H1 (cell line): Measurements from ENCODE around the gene TWNK. TPM values are rescaled to one million over a fixed set of nuclear protein-coding genes. Genes with fewer than 3 reads are reported as not detected.

ENCODE experiments used
- CTCF ChIA-PET: fragments of 300-600 bp; sonication (Branson Sonifier 250); formaldehyde crosslinking; loops from one replicate; lab custom pipeline; 2021; ENCODE audit not compliant: partially characterized antibody; lab: Charles Lee
- POLR2A ChIA-PET: fragments of 300-600 bp; sonication (Branson Sonifier 250); formaldehyde crosslinking; loops from one replicate; lab custom pipeline; 2021; ENCODE audit warnings: inconsistent platforms; ENCODE audit not compliant: partially characterized antibody; lab: Charles Lee
- DNase-seq, 2 experiments: peaks; one replicate each; pipeline versions ENCODE4 v3.0.0 to v3.0.0-alpha.2; 2010 to 2022; ENCODE audit warnings: low spot score in 2 of 2, low read depth in 1 of 2, mixed read lengths in 1 of 2
- FAIRE-seq: peaks from 2 replicates; lab custom pipeline; 2011; peaks lifted over from hg19 to GRCh38; lab: Jason Lieb, UNC
- H2AFZ ChIP-seq: 2 replicates; pipeline ENCODE4 v1.8.1; 2012; ENCODE audit warnings: low read length, inconsistent platforms
- H2AK5ac ChIP-seq: 2 replicates; pipeline ENCODE4 v1.6.1; 2013; ENCODE audit warnings: low read depth, low read length
- H2BK120ac ChIP-seq: replicated peaks from 2 replicates; pipeline ENCODE3; 2013; ENCODE audit warnings: low read depth, low read length, inconsistent platforms
- H2BK12ac ChIP-seq: 2 replicates; pipeline ENCODE4 v1.6.1; 2013; ENCODE audit warnings: low read depth, low read length
- H2BK15ac ChIP-seq: 2 replicates; pipeline ENCODE4 v1.6.1; 2013; ENCODE audit warnings: low read length
- H2BK20ac ChIP-seq: 2 replicates; pipeline ENCODE4 v1.6.1; 2013; ENCODE audit warnings: low read length
- H2BK5ac ChIP-seq: 2 replicates; pipeline ENCODE4 v1.6.1; 2013; ENCODE audit warnings: low read depth, low read length
- H3K14ac ChIP-seq: 2 replicates; pipeline ENCODE4 v1.6.1; 2013; ENCODE audit warnings: inconsistent platforms; ENCODE audit not compliant: insufficient read length
- H3K18ac ChIP-seq: 2 replicates; pipeline ENCODE4 v1.6.1; 2013; ENCODE audit warnings: low read length; ENCODE audit errors: extremely low read depth
- H3K23ac ChIP-seq: 2 replicates; pipeline ENCODE4 v1.6.1; 2013; ENCODE audit warnings: inconsistent platforms; ENCODE audit not compliant: insufficient read length
- H3K23me2 ChIP-seq: 2 replicates; pipeline ENCODE4 v1.6.1; 2013; ENCODE audit warnings: low read depth, low read length
- H3K27ac ChIP-seq: 2 replicates; pipeline ENCODE4 v1.6.1; 2011; ENCODE audit warnings: low read depth, low read length, inconsistent platforms
- H3K27me3 ChIP-seq, 4 experiments: replicated peaks in 1 of 4; 1 replicate in 1 of 4; 2 replicates in 3 of 4; pipeline versions ENCODE4 v1.6.1 to v1.8.1; 2011 to 2013; ENCODE audit warnings: low read length in 3 of 4, mild to moderate bottlenecking in 3 of 4, inconsistent platforms in 2 of 4, mixed read lengths in 2 of 4, moderate library complexity in 1 of 4; ENCODE audit not compliant: control insufficient read depth in 3 of 4, insufficient read depth in 3 of 4; ENCODE audit errors: extremely low read depth in 1 of 4
- H3K36me3 ChIP-seq, 4 experiments: 2 replicates each; pipeline versions ENCODE4 v1.6.1 to v1.8.1; 2011 to 2013; ENCODE audit warnings: mild to moderate bottlenecking in 4 of 4, low read length in 3 of 4, moderate library complexity in 2 of 4, control low read depth in 1 of 4, inconsistent platforms in 1 of 4; ENCODE audit not compliant: insufficient read depth in 4 of 4, control insufficient read depth in 2 of 4
- H3K4ac ChIP-seq: replicated peaks from 2 replicates; pipeline ENCODE3; 2013; ENCODE audit warnings: low read length, low read depth, mixed read lengths, inconsistent platforms; ENCODE audit not compliant: insufficient read length
- H3K4me1 ChIP-seq, 4 experiments: replicated peaks in 1 of 4; 1 replicate in 1 of 4; 2 replicates in 3 of 4; pipeline versions ENCODE4 v1.6.1 to v1.8.1; 2011 to 2013; ENCODE audit warnings: low read length in 3 of 4, inconsistent platforms in 2 of 4, mixed read lengths in 1 of 4; ENCODE audit not compliant: insufficient read depth in 4 of 4, control insufficient read depth in 3 of 4
- H3K4me2 ChIP-seq, 2 experiments: 2 replicates each; pipeline versions ENCODE4 v1.6.1 to v1.8.1; 2011 to 2013; ENCODE audit warnings: low read depth in 2 of 2, low read length in 2 of 2, control low read depth in 1 of 2, inconsistent platforms in 1 of 2, mild to moderate bottlenecking in 1 of 2; ENCODE audit not compliant: insufficient read depth in 1 of 2
- H3K4me3 ChIP-seq, 4 experiments: fragments of 200-600, 300-600 bp in 1 of 4; sonication (generic), shearing (Covaris generic), sonication (Bioruptor Twin) in 1 of 4; 2 replicates each; pipeline versions ENCODE4 v1.5.1 to v1.8.1; 2011 to 2016; ENCODE audit warnings: low read length in 4 of 4, low read depth in 3 of 4, control low read depth in 2 of 4, inconsistent platforms in 2 of 4, mild to moderate bottlenecking in 2 of 4, mixed read lengths in 1 of 4, moderate library complexity in 1 of 4; ENCODE audit not compliant: insufficient read depth in 2 of 4; ENCODE audit errors: extremely low read depth in 1 of 4
- H3K56ac ChIP-seq: replicated peaks from 2 replicates; pipeline ENCODE3; 2013; ENCODE audit warnings: low read depth, mild to moderate bottlenecking, mixed read lengths, low read length, inconsistent platforms; ENCODE audit not compliant: insufficient read length
- H3K79me1 ChIP-seq: 2 replicates; pipeline ENCODE4 v1.6.1; 2013; ENCODE audit warnings: low read depth, low read length, control low read depth
- H3K79me2 ChIP-seq, 2 experiments: 2 replicates each; pipeline versions ENCODE4 v1.6.1 to v1.8.1; 2012 to 2013; ENCODE audit warnings: low read length in 2 of 2, mild to moderate bottlenecking in 2 of 2, inconsistent platforms in 1 of 2; ENCODE audit not compliant: insufficient read depth in 2 of 2, control insufficient read depth in 1 of 2
- H3K9ac ChIP-seq, 4 experiments: replicated peaks in 1 of 4; 1 replicate in 1 of 4; 2 replicates in 3 of 4; pipeline versions ENCODE4 v1.6.1 to v1.8.1; 2011 to 2013; ENCODE audit warnings: low read depth in 3 of 4, low read length in 3 of 4, control low read depth in 2 of 4, mild to moderate bottlenecking in 2 of 4, moderate library complexity in 2 of 4, inconsistent platforms in 1 of 4; ENCODE audit errors: extremely low read depth in 1 of 4
- H3K9me3 ChIP-seq, 2 experiments: 2 replicates each; pipeline versions ENCODE4 v1.6.1 to v1.8.1; 2012 to 2013; ENCODE audit warnings: mild to moderate bottlenecking in 2 of 2, moderate library complexity in 2 of 2, control low read depth in 1 of 2, inconsistent platforms in 1 of 2, low read depth in 1 of 2, low read length in 1 of 2, mixed read lengths in 1 of 2; ENCODE audit not compliant: insufficient read depth in 2 of 2
- H4K20me1 ChIP-seq, 2 experiments: replicated peaks in 1 of 2; 2 replicates each; pipeline versions ENCODE3 to v1.8.1; 2011 to 2013; ENCODE audit warnings: inconsistent platforms in 2 of 2, low read length in 2 of 2, mild to moderate bottlenecking in 1 of 2; ENCODE audit not compliant: insufficient read depth in 2 of 2, control insufficient read depth in 1 of 2
- H4K5ac ChIP-seq: 2 replicates; pipeline ENCODE4 v1.6.1; 2013; ENCODE audit warnings: low read length, low read depth, mixed read lengths, inconsistent platforms; ENCODE audit not compliant: insufficient read length
- H4K8ac ChIP-seq: 2 replicates; pipeline ENCODE4 v1.8.0; 2013; ENCODE audit warnings: mild to moderate bottlenecking, moderate library complexity, low read length, inconsistent platforms; ENCODE audit not compliant: insufficient read depth; ENCODE audit errors: extremely low read depth
- H4K91ac ChIP-seq: replicated peaks from 2 replicates; pipeline ENCODE3; 2013; ENCODE audit warnings: low read length, mixed read lengths, inconsistent platforms; ENCODE audit not compliant: insufficient read length
- RAD21 ChIP-seq, 2 experiments: IDR thresholded peaks in 1 of 2; conservative IDR thresholded peaks in 1 of 2; 2 replicates each; pipeline ENCODE4 v1.6.1; 2011; ENCODE audit warnings: low read depth in 2 of 2, low read length in 2 of 2, improper control_type of control experiment in 1 of 2, inconsistent platforms in 1 of 2, mild to moderate bottlenecking in 1 of 2, moderate library complexity in 1 of 2
- SIX5 ChIP-seq: IDR thresholded peaks from 2 replicates; pipeline ENCODE4 v1.6.1; 2011; ENCODE audit warnings: mild to moderate bottlenecking, low read depth, low read length
- WGBS, 2 experiments: shearing (Covaris generic) in 1 of 2; methylation state at CpG; one replicate each; pipeline versions ENCODE4 v1.1.6 to v1.1.7; 2013 to 2015; ENCODE audit warnings: low lambda C conversion rate in 2 of 2, mixed read lengths in 2 of 2, inconsistent platforms in 1 of 2, low coverage in 1 of 2, missing lambda C conversion rate in 1 of 2; ENCODE audit not compliant: insufficient replicate concordance in 2 of 2, insufficient coverage in 1 of 2, insufficient read length in 1 of 2; ENCODE audit errors: extremely low coverage in 1 of 2, missing lambda C conversion rate in 1 of 2; 5-methylcytosine and 5-hydroxymethylcytosine counted together
- polyA plus RNA-seq, 7 experiments: library from polyadenylated mRNA; depleted of rRNA in 3 of 7; stranded (reverse) in 5 of 7; unstranded in 2 of 7; fragments of >200 nt in 5 of 7; fragments of 200-250 nt in 2 of 7; gene quantifications; 1 replicate in 5 of 7; 2 replicates in 1 of 7; 4 replicates in 1 of 7; pipeline versions ENCODE4 v1.2.1 to v1.2.3, GENCODE V29; 2011 to 2013; ENCODE audit warnings: missing spikeins in 2 of 7, mixed read lengths in 2 of 7
- total RNA-seq: library from RNA; stranded (reverse); fragmentation: NEBNext Ultra II Directional; extraction: Animal tissue kit (Norgen Biotek cat#: 25700); gene quantifications from 2 replicates; pipeline ENCODE4 v1.2.1, GENCODE V29; 2021
- TF ChIP-seq, protein P1 (sequence below), 3 experiments: IDR thresholded peaks; 1 replicate in 2 of 3; 2 replicates in 1 of 3; pipeline versions ENCODE4 v1.5.1 to v1.6.1; 2011; ENCODE audit warnings: low read length in 3 of 3, mild to moderate bottlenecking in 3 of 3, inconsistent platforms in 2 of 3, low read depth in 1 of 3, moderate library complexity in 1 of 3; ENCODE audit not compliant: insufficient read depth in 1 of 3; ENCODE audit errors: control extremely low read depth in 1 of 3

The TWNK gene
- total and polyA plus RNA-seq, 2 of the 8 experiments (the other 6 are each of a cell fraction or from before 2014, with no cell fraction given), result 15.4 to 32.5 TPM

DNA sequence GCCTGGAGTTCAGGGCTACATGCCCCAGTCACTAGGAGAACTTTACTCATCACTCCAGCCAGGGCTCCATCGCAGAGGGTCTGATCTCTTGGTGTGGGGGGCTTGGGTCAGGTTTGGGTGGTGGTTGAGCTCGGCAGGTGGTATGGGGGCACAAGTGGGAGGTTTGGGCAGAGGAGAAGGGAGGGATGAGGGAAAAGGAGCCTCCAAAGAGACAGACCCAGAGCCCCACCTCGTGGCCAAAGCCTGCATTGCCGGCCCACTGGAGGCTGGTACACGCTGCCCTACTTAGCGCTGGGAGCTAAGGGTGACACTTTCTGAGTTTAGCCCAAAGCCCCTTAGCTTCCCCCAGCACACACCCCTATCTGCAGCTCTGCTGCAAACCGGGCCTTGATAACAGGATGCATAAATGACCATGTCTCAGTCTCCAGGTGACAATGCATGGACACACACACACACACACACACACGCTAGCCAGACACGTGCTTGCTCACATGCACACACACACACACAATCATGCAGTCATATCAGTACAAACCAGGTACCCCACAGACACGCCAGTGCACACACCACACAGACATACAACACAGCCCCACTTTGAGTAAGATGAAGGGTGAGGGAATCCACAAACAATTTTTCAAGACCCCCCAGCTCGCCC is 27.0 kb downstream of the TWNK start:
- POLR2A ChIA-PET, result interaction anchor here (0.6 to 6.5 kb wide), 12 partner anchors 9 to 974 kb away, joined by 3 to 81 read pairs (median 4); partner anchors contain the start of genes LZTS2, MRPL43, PDZD7 and TWNK
- CTCF ChIA-PET, result interaction anchor here (0.6 to 7.2 kb wide), 62 partner anchors 13 to 1693 kb away, joined by 3 to 464 read pairs (median 5); partner anchors contain the start of genes KAZALD1, LZTS2, MRPL43 and PDZD7
- no peak overlapping the region for H3K56ac ChIP-seq

More for the DNA sequence above, 27.0 kb downstream of the TWNK start:
- H2AK5ac ChIP-seq, result no peak overlapping the region
- peak overlapping the region; percentile 75; the same call in 1 of the 2 replicates for H2BK12ac ChIP-seq
- no peaks in the 10 kb centered on the region for H3K79me2 ChIP-seq
- no peaks in the 10 kb centered on the region for H4K20me1 ChIP-seq
- 25% methylated on average over 11 of the region's 11 CpGs; no CpG with 5 or more reads in 1 of the 2 experiments for WGBS, 2 experiments
- H2BK20ac ChIP-seq, result no peak overlapping the region
- peaks cover 11% of the 10 kb centered on the region; the same call in 1 of the 2 replicates for H3K23me2 ChIP-seq
- no peak overlapping the region for H3K14ac ChIP-seq
- FAIRE-seq, result peak; percentile 36
- H3K4me2 ChIP-seq, result peak overlapping the region in 1 of 2 experiments; percentile 35; a peak in 2 of 4 replicates
- H3K9me3 ChIP-seq, result no peaks in the 10 kb centered on the region
- no peak overlapping the region for H4K8ac ChIP-seq
- H3K27me3 ChIP-seq, result peaks cover 14 to 36% (median 29%) of the 10 kb centered on the region in 4 experiments
- TF ChIP-seq, protein P1, sequence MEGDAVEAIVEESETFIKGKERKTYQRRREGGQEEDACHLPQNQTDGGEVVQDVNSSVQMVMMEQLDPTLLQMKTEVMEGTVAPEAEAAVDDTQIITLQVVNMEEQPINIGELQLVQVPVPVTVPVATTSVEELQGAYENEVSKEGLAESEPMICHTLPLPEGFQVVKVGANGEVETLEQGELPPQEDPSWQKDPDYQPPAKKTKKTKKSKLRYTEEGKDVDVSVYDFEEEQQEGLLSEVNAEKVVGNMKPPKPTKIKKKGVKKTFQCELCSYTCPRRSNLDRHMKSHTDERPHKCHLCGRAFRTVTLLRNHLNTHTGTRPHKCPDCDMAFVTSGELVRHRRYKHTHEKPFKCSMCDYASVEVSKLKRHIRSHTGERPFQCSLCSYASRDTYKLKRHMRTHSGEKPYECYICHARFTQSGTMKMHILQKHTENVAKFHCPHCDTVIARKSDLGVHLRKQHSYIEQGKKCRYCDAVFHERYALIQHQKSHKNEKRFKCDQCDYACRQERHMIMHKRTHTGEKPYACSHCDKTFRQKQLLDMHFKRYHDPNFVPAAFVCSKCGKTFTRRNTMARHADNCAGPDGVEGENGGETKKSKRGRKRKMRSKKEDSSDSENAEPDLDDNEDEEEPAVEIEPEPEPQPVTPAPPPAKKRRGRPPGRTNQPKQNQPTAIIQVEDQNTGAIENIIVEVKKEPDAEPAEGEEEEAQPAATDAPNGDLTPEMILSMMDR (IDR thresholded peaks at IDR 0.05; ENCODE audit: control extremely low read depth in 1 of 3, insufficient read depth in 1 of 3, low read depth in 1 of 3, low read length in 3 of 3), result peak; percentile 94 to 96 (median 95)
- no peak for TF ChIP-seq SIX5
- TF ChIP-seq RAD21 (IDR thresholded peaks at IDR 0.05 in 1 of 2, conservative IDR thresholded peaks at IDR 0.05 in 1 of 2; ENCODE audit: low read depth in 2 of 2, low read length in 2 of 2), result peak; percentile 86 to 89
- H4K91ac ChIP-seq, result no peak overlapping the region
- H3K36me3 ChIP-seq, result no peaks in the 10 kb centered on the region
- no peak overlapping the region for H2BK120ac ChIP-seq
- no peak overlapping the region for H4K5ac ChIP-seq
- no peak overlapping the region for H3K23ac ChIP-seq
- no peaks in the 10 kb centered on the region for H3K79me1 ChIP-seq
- H3K27ac ChIP-seq, result no peak overlapping the region
- peak overlapping the region; percentile 83; the same call in 1 of the 2 replicates for H2BK15ac ChIP-seq
- no peak overlapping the region for H3K18ac ChIP-seq
- no peak overlapping the region for H2AFZ ChIP-seq
- H2BK5ac ChIP-seq, result no peak overlapping the region
- H3K9ac ChIP-seq, result no peak overlapping the region
- H3K4me3 ChIP-seq, result no peak overlapping the region
- peaks cover 0 to 18% (median 11%) of the 10 kb centered on the region in 4 experiments; a peak in 5 of 7 replicates for H3K4me1 ChIP-seq
- peak in 1 of 2 experiments; percentile 99 for DNase-seq
- H3K4ac ChIP-seq, result no peak overlapping the region
